Right cardiac atrium (tissue), 5 donors: Measurements from ENCODE around the gene KLF3. TPM values are rescaled to one million over a fixed set of nuclear protein-coding genes. Genes with fewer than 3 reads are reported as not detected.

ENCODE experiments used
- ATAC-seq, 2 donors: fragments of 200-7000 bp; cut with Tn5 transposase; one replicate each; pipeline versions ENCODE4 v1.8.0 to v1.9.1; 2020; ENCODE audit warnings: moderate library complexity in 2 of 2, mild to moderate bottlenecking in 1 of 2
- DNase-seq, 3 donors: peaks; one replicate each; pipeline ENCODE4 v3.0.0-alpha.2; 2020
- H3K27ac ChIP-seq: one replicate; pipeline ENCODE4 v1.5.1; 2013; ENCODE audit warnings: mild to moderate bottlenecking, low read length, control low read depth, moderate library complexity
- H3K27me3 ChIP-seq: one replicate; pipeline ENCODE4 v1.6.1; 2013; ENCODE audit not compliant: control insufficient read depth, insufficient read depth
- H3K4me1 ChIP-seq: one replicate; pipeline ENCODE4 v1.6.1; 2013; ENCODE audit warnings: low read length; ENCODE audit not compliant: control insufficient read depth, insufficient read depth
- H3K4me3 ChIP-seq: one replicate; pipeline ENCODE4 v1.5.1; 2013; ENCODE audit warnings: low read length, control low read depth
- H3K9me3 ChIP-seq: one replicate; pipeline ENCODE4 v1.6.1; 2013; ENCODE audit warnings: low read length; ENCODE audit not compliant: control insufficient read depth
- WGBS: extraction: QIAGEN DNeasy Blood & Tissue Kit; methylation state at CpG from one replicate; pipeline ENCODE4 v1.1.7; 2013; 5-methylcytosine and 5-hydroxymethylcytosine counted together
- intact Hi-C, 4 donors: fragments of 100-400 bp; cut with DNase I; formaldehyde crosslinking; loops; one replicate each; pipeline versions ENCODE4 v1.11.0 to v1.14.0; 2022 to 2023
- polyA plus RNA-seq: library from polyadenylated mRNA; stranded (reverse); fragments of 200-250 nt; gene quantifications from one replicate; pipeline ENCODE4 v1.2.3, GENCODE V29; 2013
- total RNA-seq, 4 donors: library from RNA; stranded (reverse); fragmentation: NEBNext Ultra II Directional; extraction: Animal tissue kit (Norgen Biotek cat#: 25700); gene quantifications; one replicate each; pipeline ENCODE4 v1.2.1, GENCODE V29; 2021
- donor health status: healthy with polysubstance abuse.
- donor health status: DM: no; HTN: yes; CAD: no.
- donor health status: DM: no; HTN: no; CAD: no.
- donor health status: DM: no; HTN: yes; CAD: no; lungs with severe emphysema.
- donor health status: DM: yes; HTN: yes; CAD: no.

Gene KLF3
- total and polyA plus RNA-seq, 5 donors, result 10.6 to 29.3 (median 24.6) TPM

DNA sequence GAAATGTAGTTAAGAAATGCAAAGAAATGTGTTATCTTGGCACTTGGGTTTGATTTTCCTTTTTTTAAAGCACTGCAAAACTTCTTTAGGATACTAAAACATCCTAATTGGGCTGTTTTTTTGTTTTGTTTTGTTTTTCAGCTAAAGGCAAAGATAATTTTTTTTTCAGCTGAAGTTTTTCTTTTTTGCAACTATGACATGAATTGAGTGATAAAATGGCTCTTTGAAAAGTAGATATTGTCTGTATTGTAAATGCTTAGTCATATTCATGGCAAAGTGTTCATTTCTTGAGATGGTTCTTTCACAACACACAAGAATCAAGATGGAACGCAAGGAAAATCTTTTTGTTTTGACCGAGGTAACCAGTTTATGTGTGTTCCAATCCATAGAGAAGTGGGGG lies 35.1 kb downstream of the KLF3 start:
- 89% methylated on average over 2 of the region's 2 CpGs for WGBS
- H3K27ac ChIP-seq, result no peak overlapping the region
- H3K27me3 ChIP-seq, result no peaks in the 10 kb centered on the region
- no peak overlapping the region for H3K4me3 ChIP-seq
- H3K9me3 ChIP-seq, result no peaks in the 10 kb centered on the region
- no peak for ATAC-seq
- DNase-seq, result no peak
- H3K4me1 ChIP-seq, result peaks cover 6% of the 10 kb centered on the region
- intact Hi-C loops, result no loop called here

DNA sequence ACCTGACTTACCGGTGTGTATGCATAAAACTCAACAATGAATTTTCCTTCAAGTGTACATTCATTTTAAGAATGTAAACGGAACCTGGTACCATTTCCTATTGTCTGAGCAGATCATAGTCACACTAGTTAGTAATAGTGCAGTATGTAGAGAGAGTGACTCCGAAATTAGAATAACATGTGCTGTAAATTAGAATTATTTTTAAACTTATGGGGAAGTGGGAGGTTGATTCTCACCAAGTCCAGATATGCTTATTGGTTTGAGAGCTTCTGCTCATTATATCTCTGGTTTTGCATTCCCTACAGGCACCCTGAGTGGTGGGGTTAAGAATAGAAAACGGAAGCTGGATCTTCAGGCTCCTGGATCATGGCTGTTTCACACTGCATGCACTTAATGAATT lies 39.6 kb downstream of the KLF3 start:
- H3K4me1 ChIP-seq, result peaks cover 1% of the 10 kb centered on the region
- H3K9me3 ChIP-seq, result no peaks in the 10 kb centered on the region
- 51% methylated on average over 4 of the region's 4 CpGs for WGBS
- no peaks in the 10 kb centered on the region for H3K27me3 ChIP-seq
- DNase-seq (no peak), ATAC-seq (no peak)
- H3K27ac ChIP-seq, result no peak overlapping the region
- intact Hi-C loops, result no loop called here
- no peak overlapping the region for H3K4me3 ChIP-seq

DNA sequence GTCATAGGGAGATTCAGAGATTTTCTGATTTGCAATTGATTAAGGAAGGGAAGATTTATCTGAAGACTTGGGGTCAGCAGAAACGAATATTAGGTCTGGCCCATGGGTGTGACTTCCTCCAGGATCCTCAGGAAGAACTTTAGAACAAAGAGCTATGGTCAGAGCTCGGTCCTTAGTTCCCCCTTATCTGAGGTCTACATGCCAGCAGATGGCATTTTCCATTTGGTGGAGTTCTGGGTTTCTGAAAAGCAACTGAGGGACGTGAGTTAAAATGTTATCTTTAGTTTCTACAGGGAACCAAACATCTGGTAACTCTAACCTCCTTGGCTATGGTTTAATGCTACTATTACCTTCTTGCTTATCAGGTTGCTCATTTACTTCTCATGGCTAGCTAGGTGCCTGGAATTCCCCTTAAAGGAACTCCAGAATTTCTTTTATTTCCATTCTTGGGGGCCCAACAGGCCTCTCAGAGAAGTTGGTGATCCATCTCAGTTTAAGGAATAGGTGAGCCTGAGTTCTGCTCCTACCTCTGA lies 40.7 kb downstream of the KLF3 start:
- peaks cover 1% of the 10 kb centered on the region for H3K4me1 ChIP-seq
- no peaks in the 10 kb centered on the region for H3K9me3 ChIP-seq
- H3K4me3 ChIP-seq, result no peak overlapping the region
- H3K27me3 ChIP-seq, result no peaks in the 10 kb centered on the region
- intact Hi-C loops, result no loop called here
- no peak overlapping the region for H3K27ac ChIP-seq
- WGBS, result 53% methylated on average over 3 of the region's 3 CpGs
- no peak for DNase-seq
- ATAC-seq, result peak in 1 of 2 donors; percentile 52

DNA sequence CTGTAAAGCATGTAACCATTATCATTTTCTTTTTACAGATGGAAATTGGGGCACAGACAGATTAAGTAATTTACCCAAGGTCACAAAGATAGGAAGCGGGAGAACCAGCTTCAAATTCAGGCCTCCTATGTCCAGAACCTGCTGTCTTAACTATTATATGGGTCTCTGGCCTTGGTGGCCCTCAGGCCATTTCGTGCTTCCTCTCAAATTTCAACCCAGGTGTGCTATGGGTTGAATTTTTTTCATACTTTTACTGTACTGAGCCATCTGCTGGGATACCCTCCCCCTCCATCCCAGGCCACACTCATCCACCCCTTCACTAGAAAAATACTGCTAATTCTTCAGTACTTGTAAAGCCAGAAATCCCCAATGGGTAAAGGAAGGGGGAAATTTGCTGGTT lies 42.3 kb downstream of the KLF3 start:
- 91% methylated on average over 2 of the region's 2 CpGs for WGBS
- Histone ChIP-seq H3K9me3 (no peaks in the 10 kb centered on the region), H3K27ac (no peak overlapping the region), H3K4me3 (no peak overlapping the region), H3K27me3 (no peaks in the 10 kb centered on the region), H3K4me1 (peaks cover 1% of the 10 kb centered on the region)
- intact Hi-C loops, result no loop called here
- no peak for DNase-seq
- no peak for ATAC-seq

DNA sequence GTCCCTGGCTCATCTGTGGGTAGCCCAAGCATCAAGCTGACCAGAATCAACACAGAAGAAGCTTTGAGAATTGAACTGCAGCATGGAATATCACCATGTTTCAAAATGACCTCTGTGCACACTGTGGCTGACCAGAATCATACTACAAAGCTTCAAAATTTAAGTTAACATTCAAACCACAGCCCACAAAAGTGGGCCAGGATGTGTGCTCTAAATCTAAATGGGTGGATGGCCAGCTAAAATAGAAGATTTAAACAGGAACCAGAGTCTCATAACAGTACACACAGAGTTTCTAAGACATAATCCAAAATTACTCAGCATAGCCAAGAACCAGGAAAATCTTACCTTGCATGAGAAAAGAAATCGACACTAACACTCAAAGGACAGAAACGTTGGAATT lies 46.1 kb downstream of the KLF3 start:
- H3K9me3 ChIP-seq, result no peaks in the 10 kb centered on the region
- H3K4me1 ChIP-seq, result no peaks in the 10 kb centered on the region
- no peak overlapping the region for H3K4me3 ChIP-seq
- no peak overlapping the region for H3K27ac ChIP-seq
- intact Hi-C loops, result no loop called here
- H3K27me3 ChIP-seq, result no peaks in the 10 kb centered on the region
- ATAC-seq (no peak), DNase-seq (no peak)
- WGBS, result 83% methylated on average over 2 of the region's 2 CpGs

DNA sequence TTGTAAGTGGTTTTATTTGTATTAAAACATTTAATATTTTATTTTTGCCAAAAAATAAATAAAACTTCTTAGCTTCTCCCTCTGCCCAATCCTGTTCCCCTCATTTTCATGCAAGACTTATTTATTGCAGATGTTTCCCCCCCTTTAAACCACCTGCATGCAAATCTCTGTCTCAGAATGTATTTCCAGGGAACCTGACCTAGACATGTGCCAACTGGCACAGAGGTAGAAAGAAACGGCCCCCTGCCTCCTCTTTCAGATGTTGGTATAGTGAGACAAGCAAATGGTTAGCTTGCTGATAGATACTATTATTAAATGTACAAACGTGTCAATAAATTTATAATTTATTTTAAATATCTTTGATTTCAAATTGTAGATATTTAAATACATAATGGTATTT lies 47.1 kb downstream of the KLF3 start:
- no peak for ATAC-seq
- Histone ChIP-seq H3K4me3 (no peak overlapping the region), H3K4me1 (no peaks in the 10 kb centered on the region), H3K27ac (no peak overlapping the region), H3K27me3 (no peaks in the 10 kb centered on the region), H3K9me3 (no peaks in the 10 kb centered on the region)
- DNase-seq, result no peak
- 83% methylated on average over 2 of the region's 2 CpGs for WGBS
- intact Hi-C loops, result no loop called here

DNA sequence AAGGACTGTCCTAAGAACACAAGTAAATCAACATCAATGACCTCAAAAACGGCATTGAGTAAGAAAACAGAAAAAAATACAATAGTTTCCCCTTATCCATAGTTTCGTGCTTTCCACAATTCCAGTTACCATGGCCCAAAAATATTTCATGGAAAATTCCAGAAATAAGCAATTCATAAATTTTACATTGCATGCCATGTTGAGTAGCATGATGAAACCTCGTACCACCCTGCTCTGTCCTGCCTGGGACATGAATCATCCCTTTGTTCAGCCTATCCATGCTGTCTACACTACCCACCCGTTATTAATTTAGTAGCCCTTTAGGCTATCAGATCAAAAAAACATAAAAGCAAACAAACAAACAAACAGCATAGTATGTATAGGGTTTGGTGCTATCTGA lies 51.1 kb downstream of the KLF3 start:
- Histone ChIP-seq H3K27me3 (no peaks in the 10 kb centered on the region), H3K4me3 (no peak overlapping the region), H3K4me1 (no peaks in the 10 kb centered on the region), H3K27ac (no peak overlapping the region), H3K9me3 (no peaks in the 10 kb centered on the region)
- ATAC-seq (no peak), DNase-seq (no peak)
- intact Hi-C loops, result no loop called here
- WGBS, result 78% methylated on average over 4 of the region's 4 CpGs

DNA sequence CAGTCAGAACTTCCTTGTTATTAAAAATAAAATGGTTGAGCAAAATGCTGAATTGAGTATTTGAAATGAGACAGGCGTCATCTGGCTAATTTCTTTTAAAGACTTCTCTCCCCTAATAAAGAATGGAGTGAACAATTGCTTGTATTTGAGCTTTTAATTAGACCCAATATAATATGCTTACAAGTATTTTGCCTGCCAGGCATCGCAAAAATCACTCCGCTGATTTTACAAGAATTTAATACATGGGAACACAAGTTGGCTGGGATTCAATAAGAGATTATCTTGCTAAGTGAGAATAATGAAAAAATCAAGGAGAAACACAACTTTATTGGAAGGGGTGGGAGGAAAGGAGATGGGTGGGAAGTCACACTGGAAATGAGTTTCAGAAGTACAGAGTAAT lies 52.3 kb downstream of the KLF3 start:
- Histone ChIP-seq H3K27ac (no peak overlapping the region), H3K4me3 (no peak overlapping the region), H3K9me3 (no peaks in the 10 kb centered on the region), H3K4me1 (no peaks in the 10 kb centered on the region), H3K27me3 (no peaks in the 10 kb centered on the region)
- no peak for DNase-seq
- no peak for ATAC-seq
- intact Hi-C loops, result no loop called here
- 73% methylated on average over 3 of the region's 3 CpGs for WGBS

DNA sequence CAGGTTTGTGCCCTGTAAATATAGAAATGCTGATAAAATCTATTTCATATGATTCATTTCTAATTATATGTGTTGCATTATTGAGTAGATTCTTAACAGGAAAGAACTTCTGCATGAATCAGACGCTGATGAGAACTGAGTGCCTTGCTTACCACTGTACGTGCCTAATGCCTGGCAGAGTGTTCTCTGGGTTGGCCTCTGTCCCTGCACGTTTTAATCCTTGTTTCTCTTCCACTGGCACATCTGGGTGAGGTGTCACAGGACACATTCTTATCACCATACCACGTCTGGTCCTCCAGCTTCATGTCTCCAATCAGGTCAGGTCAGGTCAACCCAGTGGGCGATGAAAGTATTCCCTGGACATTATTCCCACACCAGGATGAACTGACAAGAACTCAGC lies 53.6 kb downstream of the KLF3 start:
- H3K9me3 ChIP-seq, result no peaks in the 10 kb centered on the region
- no peaks in the 10 kb centered on the region for H3K4me1 ChIP-seq
- WGBS, result 39% methylated on average over 5 of the region's 5 CpGs
- intact Hi-C loops, result no loop called here
- no peak for DNase-seq
- no peaks in the 10 kb centered on the region for H3K27me3 ChIP-seq
- ATAC-seq, result peak; percentile 62 to 67
- no peak overlapping the region for H3K4me3 ChIP-seq
- no peak overlapping the region for H3K27ac ChIP-seq

DNA sequence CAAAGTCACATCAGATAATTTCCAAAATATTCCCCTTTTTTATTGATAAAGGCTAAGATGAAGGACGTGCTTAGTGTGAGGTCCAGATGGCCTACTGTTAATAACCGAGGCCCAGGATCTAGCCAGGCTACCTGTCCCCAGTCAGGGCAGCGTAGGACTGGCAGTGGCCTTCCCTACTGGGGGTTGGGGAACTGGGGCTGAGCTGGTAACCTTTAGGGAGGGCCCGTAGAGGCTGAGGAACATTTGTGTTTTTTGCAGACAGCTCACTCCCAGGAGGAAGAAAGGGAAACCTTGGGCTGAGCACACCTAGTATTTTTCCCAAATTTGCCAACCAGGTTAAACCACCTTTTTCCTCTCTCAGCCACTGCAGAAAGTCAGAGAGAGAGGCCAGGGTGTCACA lies 59.1 kb downstream of the KLF3 start:
- no peak overlapping the region for H3K4me3 ChIP-seq
- 81% methylated on average over 4 of the region's 4 CpGs for WGBS
- no peaks in the 10 kb centered on the region for H3K27me3 ChIP-seq
- H3K27ac ChIP-seq, result no peak overlapping the region
- H3K9me3 ChIP-seq, result no peaks in the 10 kb centered on the region
- ATAC-seq, result peak in 1 of 2 donors; percentile 12
- intact Hi-C loops, result no loop called here
- no peak for DNase-seq
- H3K4me1 ChIP-seq, result no peaks in the 10 kb centered on the region

DNA sequence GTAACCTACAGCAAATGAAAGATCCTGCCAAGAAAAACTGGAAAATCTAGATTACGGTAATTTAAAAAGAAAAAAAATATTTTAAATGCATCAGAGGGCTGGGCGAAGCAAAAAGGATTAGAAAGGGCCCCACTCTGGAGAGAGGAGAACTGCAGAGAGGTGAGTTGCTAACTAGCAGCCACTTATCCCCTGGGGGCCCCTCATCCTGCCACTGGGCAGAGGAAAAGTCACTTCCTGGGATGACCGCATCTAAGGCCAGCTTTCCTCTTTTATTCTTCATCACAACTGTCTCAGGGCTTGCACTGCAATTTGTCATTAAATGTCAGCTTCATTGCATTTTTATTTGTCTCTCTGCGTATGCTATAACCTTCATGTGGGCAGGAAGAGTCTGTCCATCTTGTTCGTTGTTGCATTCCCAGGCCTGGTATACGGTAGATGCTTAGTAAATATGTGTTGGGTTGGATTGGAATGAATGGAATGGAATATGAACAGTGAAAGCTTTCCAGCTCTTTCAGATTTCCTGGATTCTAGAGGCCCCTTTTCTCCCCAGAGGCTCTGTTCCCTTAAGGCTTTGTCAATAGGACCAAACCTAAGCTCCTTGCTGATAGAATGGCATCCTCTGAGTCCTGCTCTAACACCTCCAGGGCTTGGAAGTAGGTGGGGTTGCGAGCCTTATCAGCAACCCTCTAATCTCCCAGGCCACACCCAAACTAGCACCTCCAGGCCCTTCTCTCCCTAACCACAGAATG lies 59.9 kb downstream of the KLF3 start:
- DNase-seq, result no peak
- ATAC-seq, result peak in 1 of 2 donors; percentile 69
- no peak overlapping the region for H3K27ac ChIP-seq
- no peaks in the 10 kb centered on the region for H3K4me1 ChIP-seq
- no peak overlapping the region for H3K4me3 ChIP-seq
- H3K27me3 ChIP-seq, result no peaks in the 10 kb centered on the region
- 72% methylated on average over 7 of the region's 7 CpGs for WGBS
- no peaks in the 10 kb centered on the region for H3K9me3 ChIP-seq
- intact Hi-C loops, result no loop called here

DNA sequence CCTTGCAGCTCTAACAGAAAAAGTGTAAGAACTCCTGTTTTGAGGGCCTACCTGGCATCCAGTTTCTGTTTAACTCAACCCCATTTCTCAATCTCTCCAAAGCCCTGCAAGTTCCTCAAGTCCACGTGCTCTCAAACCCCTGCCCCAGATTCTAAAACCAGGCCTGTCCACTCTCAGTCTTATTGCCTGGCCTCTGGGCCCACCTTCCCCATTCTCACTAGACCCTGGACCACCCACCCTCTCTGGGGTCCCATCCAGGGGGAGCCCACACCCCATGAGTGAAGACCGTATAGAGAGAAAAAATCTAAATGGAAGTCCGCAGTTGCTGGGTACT lies 60.4 kb downstream of the KLF3 start:
- Histone ChIP-seq H3K9me3 (no peaks in the 10 kb centered on the region), H3K27me3 (no peaks in the 10 kb centered on the region), H3K27ac (no peak overlapping the region), H3K4me1 (no peaks in the 10 kb centered on the region), H3K4me3 (no peak overlapping the region)
- ATAC-seq, result no peak
- intact Hi-C loops, result no loop called here
- 90% methylated on average over 3 of the region's 3 CpGs for WGBS
- no peak for DNase-seq
